HepG2 (cell line): ENCODE measurements around the gene TMEM97. TPM values are rescaled to one million over a fixed set of nuclear protein-coding genes. Genes with fewer than 3 reads are reported as not detected.

Source experiments
- ATAC-seq: fragments of 200-7000 bp; cut with Tn5 transposase; 3 replicates; pipeline ENCODE4 v1.9.1; 2020; ENCODE audit warnings: mild to moderate bottlenecking, moderate library complexity
- BruUV-seq: library from RNA; stranded (reverse); fragments of 400-500 nt; replicated peaks from 2 replicates; lab custom pipeline; 2021; lab: Mats Ljungman, UMichigan
- CTCF ChIA-PET: fragments of 300-600 bp; formaldehyde crosslinking; extraction: SDS; loops from one replicate; lab custom pipeline; 2021; ENCODE audit warnings: low total read pairs, inconsistent platforms, low intra/inter-chr PET ratio; lab: Yijun Ruan, JAX
- POLR2A ChIA-PET: fragments of 350-600 bp; sonication (Branson Sonifier 250); formaldehyde crosslinking; loops from one replicate; lab custom pipeline; 2020; ENCODE audit warnings: antibody characterized with exemption, inconsistent platforms; lab: Yijun Ruan, JAX
- DNase-seq: peaks from one replicate; pipeline ENCODE4 v3.0.0-alpha.2; 2015; ENCODE audit warnings: low spot score
- FAIRE-seq: peaks from 3 replicates; lab custom pipeline; 2011; peaks lifted over from hg19 to GRCh38; lab: Jason Lieb, UNC
- H2AFZ ChIP-seq: one replicate; pipeline ENCODE4 v1.6.1; 2011; ENCODE audit warnings: low read length, inconsistent platforms
- H3K27ac ChIP-seq: fragments of 300-600 bp; 3 replicates; pipeline ENCODE4 v1.8.0; 2011; ENCODE audit warnings: mixed run types, mild to moderate bottlenecking, mixed read lengths, low read length, inconsistent platforms; ENCODE audit not compliant: insufficient read depth; ENCODE audit errors: extremely low read length
- H3K27me3 ChIP-seq, 2 experiments: fragments of 200-600 bp in 1 of 2; 2 replicates in 1 of 2; 3 replicates in 1 of 2; pipeline versions ENCODE4 v1.6.0 to v1.8.0; 2011; ENCODE audit warnings: low read length in 2 of 2, mild to moderate bottlenecking in 2 of 2, moderate library complexity in 2 of 2, inconsistent platforms in 1 of 2; ENCODE audit not compliant: insufficient read depth in 2 of 2, control insufficient read depth in 1 of 2
- H3K36me3 ChIP-seq, 2 experiments: fragments of 200-600 bp in 1 of 2; replicated peaks in 1 of 2; 2 replicates in 1 of 2; 3 replicates in 1 of 2; pipeline versions ENCODE4 v1.5.1 to v1.8.0; 2011; ENCODE audit warnings: low read length in 2 of 2, inconsistent platforms in 1 of 2; ENCODE audit not compliant: insufficient read depth in 2 of 2, control insufficient read depth in 1 of 2
- H3K4me1 ChIP-seq: 2 replicates; pipeline ENCODE4 v1.5.1; 2012; ENCODE audit warnings: low read length, inconsistent platforms; ENCODE audit not compliant: insufficient read depth
- H3K4me2 ChIP-seq: 2 replicates; pipeline ENCODE4 v1.6.0; 2011; ENCODE audit warnings: low read depth, low read length, inconsistent platforms
- H3K4me3 ChIP-seq, 3 experiments: fragments of 200-600 bp in 1 of 3; sonication (generic), shearing (Covaris generic) in 1 of 3; replicated peaks in 1 of 3; 2 replicates each; pipeline ENCODE4 v1.5.1; 2011 to 2016; ENCODE audit warnings: low read length in 3 of 3, inconsistent platforms in 2 of 3, low read depth in 2 of 3, mild to moderate bottlenecking in 2 of 3, control low read depth in 1 of 3, mixed read lengths in 1 of 3; ENCODE audit not compliant: insufficient read depth in 1 of 3
- H3K79me2 ChIP-seq: one replicate; pipeline ENCODE4 v1.6.1; 2011; ENCODE audit warnings: low read length, inconsistent platforms; ENCODE audit not compliant: insufficient read depth
- H3K9ac ChIP-seq: 2 replicates; pipeline ENCODE4 v1.6.0; 2011; ENCODE audit warnings: mild to moderate bottlenecking, low read depth, low read length, inconsistent platforms; ENCODE audit not compliant: insufficient read depth
- H3K9me3 ChIP-seq: 2 replicates; pipeline ENCODE4 v1.5.1; 2012; ENCODE audit warnings: mild to moderate bottlenecking, low read length
- H4K20me1 ChIP-seq: 2 replicates; pipeline ENCODE4 v1.6.0; 2011; ENCODE audit warnings: inconsistent platforms, mild to moderate bottlenecking, low read length, moderate library complexity; ENCODE audit not compliant: insufficient read depth
- FOXA1 ChIP-seq, 2 experiments: fragments of 450-650 bp in 1 of 2; sonication (generic) in 1 of 2; formaldehyde crosslinking in 1 of 2; IDR thresholded peaks; 2 replicates each; pipeline versions ENCODE4 v1.4.0 to v1.6.1; 2016 to 2020; ENCODE audit warnings: missing genetic modification reagents in 1 of 2
- GATA4 ChIP-seq: sonication (generic); IDR thresholded peaks from 2 replicates; pipeline ENCODE4 v1.6.1; 2016; ENCODE audit warnings: antibody characterized with exemption, low read depth, borderline replicate concordance
- GLMP ChIP-seq: sonication (generic); formaldehyde crosslinking; IDR thresholded peaks from 2 replicates; pipeline ENCODE4 v1.9.0; 2021; ENCODE audit warnings: missing genetic modification reagents, mild to moderate bottlenecking, borderline replicate concordance
- IRF9 ChIP-seq: sonication (generic); formaldehyde crosslinking; IDR thresholded peaks from 2 replicates; pipeline ENCODE4 v1.8.0; 2022; ENCODE audit warnings: missing genetic modification reagents, mild to moderate bottlenecking, borderline replicate concordance
- KDM3A ChIP-seq: IDR thresholded peaks from 2 replicates; pipeline ENCODE4 v1.6.1; 2018; ENCODE audit warnings: low read depth, missing compliant biosample characterization
- POGZ ChIP-seq: sonication (generic); formaldehyde crosslinking; IDR thresholded peaks from 2 replicates; pipeline ENCODE4 v1.4.0; 2020; ENCODE audit warnings: mild to moderate bottlenecking, missing genetic modification reagents
- PRMT3 ChIP-seq: sonication (generic); formaldehyde crosslinking; IDR thresholded peaks from 2 replicates; pipeline ENCODE4 v1.8.1; 2022; ENCODE audit warnings: low read depth, mild to moderate bottlenecking, moderate library complexity, missing genetic modification reagents, borderline replicate concordance
- RARA ChIP-seq: IDR thresholded peaks from 2 replicates; pipeline ENCODE4 v1.6.1; 2016; ENCODE audit warnings: missing genetic modification reagents, missing compliant biosample characterization
- RFX1 ChIP-seq: fragments of 450-650 bp; IDR thresholded peaks from 2 replicates; pipeline ENCODE4 v1.6.1; 2017
- ZMAT3 ChIP-seq: sonication (generic); formaldehyde crosslinking; conservative IDR thresholded peaks from 2 replicates; pipeline ENCODE4 v1.7.0; 2021; ENCODE audit warnings: missing genetic modification reagents
- ZNF547 ChIP-seq: sonication (generic); formaldehyde crosslinking; IDR thresholded peaks from 2 replicates; pipeline ENCODE4 v1.5.1; 2020; ENCODE audit warnings: mild to moderate bottlenecking, missing genetic modification reagents
- ZNF549 ChIP-seq: sonication (generic); formaldehyde crosslinking; IDR thresholded peaks from 2 replicates; pipeline ENCODE4 v1.5.0; 2020; ENCODE audit warnings: missing genetic modification reagents
- ZNF614 ChIP-seq: IDR thresholded peaks from 2 replicates; pipeline ENCODE4 v1.6.1; 2018; ENCODE audit warnings: missing biosample characterization, missing genetic modification reagents, inconsistent platforms, borderline replicate concordance
- ZNF737 ChIP-seq: sonication (generic); formaldehyde crosslinking; IDR thresholded peaks from 2 replicates; pipeline ENCODE4 v1.5.0; 2020; ENCODE audit warnings: missing genetic modification reagents, mild to moderate bottlenecking, borderline replicate concordance
- ZNF800 ChIP-seq: sonication (generic); formaldehyde crosslinking; IDR thresholded peaks from 2 replicates; pipeline ENCODE4 v1.4.0; 2020; ENCODE audit warnings: missing genetic modification reagents
- ZXDC ChIP-seq: sonication (generic); formaldehyde crosslinking; IDR thresholded peaks from 2 replicates; pipeline ENCODE4 v1.5.0; 2020; ENCODE audit warnings: mild to moderate bottlenecking, missing genetic modification reagents
- WGBS: methylation state at CpG from one replicate; pipeline ENCODE4 v1.1.6; 2017; ENCODE audit warnings: low lambda C conversion rate; 5-methylcytosine and 5-hydroxymethylcytosine counted together
- in situ Hi-C: cut with HindIII; loops from 2 replicates; pipeline ENCODE4 v1.10.0; 2017; ENCODE audit warnings: low pct_unique_long_range_greater_than_20kb; ENCODE audit not compliant: extremely low pct_ligation_motif_present
- intact Hi-C: fragments of 100-400 bp; cut with micrococcal nuclease; formaldehyde crosslinking; loops from one replicate; pipeline ENCODE4 v1.10.0; 2022; ENCODE audit not compliant: unreplicated experiment
- polyA plus RNA-seq, 8 experiments: library from polyadenylated mRNA; depleted of rRNA in 3 of 8; stranded (reverse) in 7 of 8; unstranded in 1 of 8; fragments of >200 nt; fragmentation: Illumina TruSeq in 4 of 8; extraction: Trizol in 4 of 8; gene quantifications; 2 replicates each; pipeline versions ENCODE4 v1.2.1 to v1.2.3, GENCODE V29; 2011 to 2016; ENCODE audit warnings: low read depth in 4 of 8, missing spikeins in 1 of 8, mixed read lengths in 1 of 8; ENCODE audit not compliant: insufficient read depth in 1 of 8
- total RNA-seq, 5 experiments: library from RNA; depleted of rRNA; stranded (reverse); fragments of >200 nt; fragmentation: Illumina TruSeq; extraction: Trizol; gene quantifications; 2 replicates each; pipeline ENCODE4 v1.2.3, GENCODE V29; 2016; ENCODE audit warnings: low read depth in 1 of 5

Gene TMEM97
- total and polyA plus RNA-seq, 2 of the 13 experiments (the other 11 are each of a cell fraction or from before 2014, with no cell fraction given): 69.6 to 137 TPM

- in situ Hi-C loops (no loop called here), intact Hi-C loops (loop anchor here (1.0 kb wide), 1 partner anchor 35 kb away; the partner anchor contains the start of gene VTN)
- Histone ChIP-seq H3K9me3 (no peaks in the 10 kb centered on the region), H3K27me3 (no peaks in the 10 kb centered on the region; a peak in 1 of 5 replicates), H3K36me3 (peaks cover 11 to 18% of the 10 kb centered on the region in 2 experiments; a peak in 4 of 5 replicates), H3K4me1 (peaks cover 46% of the 10 kb centered on the region), H3K4me3 (peak within 1 kb of the TSS; percentile 92 to 94 (median 93)), H3K9ac (peak within 1 kb of the TSS; percentile 89), H3K4me2 (peak within 1 kb of the TSS; percentile 96), H3K27ac (peak within 1 kb of the TSS; percentile 72), H4K20me1 (no peaks in the 10 kb centered on the region; the same call in 1 of the 2 replicates), H2AFZ (no peak within 1 kb of the TSS), H3K79me2 (peaks cover 55% of the 10 kb centered on the region)
- BruUV-seq: no TSS peak
- ATAC-seq (peak; percentile 97), DNase-seq (peak; percentile 99), FAIRE-seq (peak; percentile 98)
- WGBS: 0% methylated on average over 4 of the region's 62 CpGs
- POLR2A ChIA-PET: interaction anchor here (1.0 to 2.5 kb wide), 17 partner anchors 9 to 616 kb away, joined by 3 to 68 read pairs (median 7); partner anchors contain the start of genes ALDOC, PHF12, POLDIP2 and SLC46A1
- CTCF ChIA-PET: no interaction called here
- TF ChIP-seq ZNF800 (CRISPR knock-in tag) (no peak), ZXDC (CRISPR knock-in tag) (0 out of 2 replicates have a peak, but pooled peaks have one; percentile 9), RARA (CRISPR knock-in tag) (no peak), ZMAT3 (CRISPR knock-in tag) (0 out of 2 replicates have a peak, but pooled peaks have one; percentile 45), FOXA1 (IDR thresholded peaks at IDR 0.05) (0 out of 2 replicates have a peak, but pooled peaks have one; percentile 39), FOXA1 (CRISPR knock-in tag; IDR thresholded peaks at IDR 0.05) (peak; percentile 99), ZNF614 (CRISPR knock-in tag) (peak; percentile 87; the same call in 1 of the 2 replicates), ZNF737 (CRISPR knock-in tag) (0 out of 2 replicates have a peak, but pooled peaks have one; percentile 12), ZNF549 (CRISPR knock-in tag) (no peak), POGZ (peak; percentile 70), ZNF547 (CRISPR knock-in tag) (no peak), KDM3A (CRISPR knock-in tag) (no peak), IRF9 (CRISPR knock-in tag) (peak; percentile 25; the same call in 1 of the 2 replicates), PRMT3 (CRISPR knock-in tag) (no peak), GLMP (CRISPR knock-in tag) (no peak), RFX1 (peak; percentile 77), GATA4 (no peak)
Measured at GRCh38 chr17:28335201-28335958, 16.4 kb downstream of the TMEM97 start, which contains the start of the genes IFT20 and TNFAIP1. TSS of gene IFT20 (minus strand) at chr17:28335472. CDS start at chr17:28331985, 3,487 bp downstream. TSS of gene TNFAIP1 (plus strand) at chr17:28335761. CDS start at chr17:28339522, 3,761 bp downstream.
